ENCODE measurements around the gene PTGER1. TPM values are rescaled to one million over a fixed set of nuclear protein-coding genes. Genes with fewer than 3 reads are reported as not detected.

The PTGER1 gene
- total RNA-seq, 2 donors from 2014 or later = 2.8 TPM; not detected in 1

DNA sequence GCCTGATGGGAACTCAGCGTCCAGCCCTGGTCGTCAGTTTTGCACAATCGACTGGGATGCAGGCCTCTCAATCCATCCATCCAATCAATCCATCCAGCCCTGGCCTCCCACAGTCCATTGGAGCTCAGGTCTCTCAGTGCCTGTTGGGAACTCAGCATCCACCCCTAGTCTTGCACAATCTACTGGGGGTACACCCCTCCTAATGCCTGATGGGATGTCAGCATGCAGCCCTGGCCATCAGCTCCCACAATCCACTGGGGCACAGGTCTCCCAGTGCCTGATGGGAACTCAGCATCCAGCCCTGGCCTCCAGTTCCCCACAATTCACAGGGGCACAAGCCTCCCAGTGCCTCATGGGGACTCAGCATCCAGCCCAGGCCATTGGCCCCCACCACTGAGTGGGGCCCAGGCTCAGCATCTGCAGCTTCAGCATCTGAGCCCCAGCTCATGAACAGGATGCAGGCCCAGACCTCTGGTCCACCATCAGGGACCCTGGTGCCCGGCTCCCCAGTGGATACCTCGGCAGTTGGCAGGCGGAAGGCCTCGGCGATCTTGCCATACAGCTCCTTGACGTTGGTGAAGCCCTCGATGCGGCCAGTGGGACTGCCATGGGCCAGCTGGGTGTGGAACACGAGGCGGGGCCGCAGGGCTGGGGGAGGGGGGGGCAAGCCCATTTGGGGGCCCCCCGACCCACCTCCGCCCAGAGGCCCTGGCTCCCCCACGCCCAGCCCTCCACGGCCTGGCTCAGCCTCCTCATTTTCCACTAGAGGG is 7.2 kb upstream of the PTGER1 start:
- Histone ChIP-seq H3K4me1 (ENCODE audit: control insufficient read depth in 1 of 2, low read depth in 2 of 2) (no peaks in the 10 kb centered on the region), H3K4me3 (no peak overlapping the region), H3K27me3 (replicated peaks; ENCODE audit: insufficient read depth) (no peaks in the 10 kb centered on the region), H3K36me3 (peaks cover 21% of the 10 kb centered on the region), H3K9me3 (no peaks in the 10 kb centered on the region), H3K27ac (no peak overlapping the region)
- TF ChIP-seq, protein P1, sequence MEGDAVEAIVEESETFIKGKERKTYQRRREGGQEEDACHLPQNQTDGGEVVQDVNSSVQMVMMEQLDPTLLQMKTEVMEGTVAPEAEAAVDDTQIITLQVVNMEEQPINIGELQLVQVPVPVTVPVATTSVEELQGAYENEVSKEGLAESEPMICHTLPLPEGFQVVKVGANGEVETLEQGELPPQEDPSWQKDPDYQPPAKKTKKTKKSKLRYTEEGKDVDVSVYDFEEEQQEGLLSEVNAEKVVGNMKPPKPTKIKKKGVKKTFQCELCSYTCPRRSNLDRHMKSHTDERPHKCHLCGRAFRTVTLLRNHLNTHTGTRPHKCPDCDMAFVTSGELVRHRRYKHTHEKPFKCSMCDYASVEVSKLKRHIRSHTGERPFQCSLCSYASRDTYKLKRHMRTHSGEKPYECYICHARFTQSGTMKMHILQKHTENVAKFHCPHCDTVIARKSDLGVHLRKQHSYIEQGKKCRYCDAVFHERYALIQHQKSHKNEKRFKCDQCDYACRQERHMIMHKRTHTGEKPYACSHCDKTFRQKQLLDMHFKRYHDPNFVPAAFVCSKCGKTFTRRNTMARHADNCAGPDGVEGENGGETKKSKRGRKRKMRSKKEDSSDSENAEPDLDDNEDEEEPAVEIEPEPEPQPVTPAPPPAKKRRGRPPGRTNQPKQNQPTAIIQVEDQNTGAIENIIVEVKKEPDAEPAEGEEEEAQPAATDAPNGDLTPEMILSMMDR (IDR thresholded peaks at IDR 0.05) = no peak
- DNase-seq (ENCODE audit: low spot score) (no peak), ATAC-seq (ENCODE audit: insufficient number of reproducible peaks, low FRiP score, low read depth) (no peak)

DNA sequence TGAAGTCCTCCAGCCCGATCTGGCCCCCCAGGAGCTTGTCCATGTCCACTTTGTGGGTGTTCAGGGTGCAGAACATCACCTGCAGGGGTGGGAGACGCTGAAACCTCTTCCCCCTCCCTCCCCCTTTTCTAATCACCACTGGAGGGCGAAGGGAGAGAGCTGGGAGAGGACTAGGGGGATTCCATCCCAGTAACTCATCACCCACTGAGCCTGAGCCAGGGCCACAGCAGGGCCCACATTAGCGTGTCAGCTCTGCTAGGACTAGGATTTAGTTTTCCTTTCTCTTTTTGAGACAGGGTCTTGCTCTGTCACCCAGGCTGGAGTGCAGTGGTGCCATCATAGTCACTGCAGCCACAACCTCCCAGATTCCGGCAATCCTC is 5.5 kb upstream of the PTGER1 start:
- DNase-seq (ENCODE audit: low spot score) = no peak
- ATAC-seq (ENCODE audit: insufficient number of reproducible peaks, low FRiP score, low read depth) = no peak
- TF ChIP-seq, protein P1 (IDR thresholded peaks at IDR 0.05) = no peak
- Histone ChIP-seq H3K9me3 (no peaks in the 10 kb centered on the region), H3K27me3 (replicated peaks; ENCODE audit: insufficient read depth) (no peaks in the 10 kb centered on the region), H3K4me1 (ENCODE audit: control insufficient read depth in 1 of 2, low read depth in 2 of 2) (peaks cover 0 to under 1% of the 10 kb centered on the region in 2 donors), H3K27ac (no peak overlapping the region), H3K4me3 (no peak overlapping the region), H3K36me3 (peaks cover 19% of the 10 kb centered on the region)

DNA sequence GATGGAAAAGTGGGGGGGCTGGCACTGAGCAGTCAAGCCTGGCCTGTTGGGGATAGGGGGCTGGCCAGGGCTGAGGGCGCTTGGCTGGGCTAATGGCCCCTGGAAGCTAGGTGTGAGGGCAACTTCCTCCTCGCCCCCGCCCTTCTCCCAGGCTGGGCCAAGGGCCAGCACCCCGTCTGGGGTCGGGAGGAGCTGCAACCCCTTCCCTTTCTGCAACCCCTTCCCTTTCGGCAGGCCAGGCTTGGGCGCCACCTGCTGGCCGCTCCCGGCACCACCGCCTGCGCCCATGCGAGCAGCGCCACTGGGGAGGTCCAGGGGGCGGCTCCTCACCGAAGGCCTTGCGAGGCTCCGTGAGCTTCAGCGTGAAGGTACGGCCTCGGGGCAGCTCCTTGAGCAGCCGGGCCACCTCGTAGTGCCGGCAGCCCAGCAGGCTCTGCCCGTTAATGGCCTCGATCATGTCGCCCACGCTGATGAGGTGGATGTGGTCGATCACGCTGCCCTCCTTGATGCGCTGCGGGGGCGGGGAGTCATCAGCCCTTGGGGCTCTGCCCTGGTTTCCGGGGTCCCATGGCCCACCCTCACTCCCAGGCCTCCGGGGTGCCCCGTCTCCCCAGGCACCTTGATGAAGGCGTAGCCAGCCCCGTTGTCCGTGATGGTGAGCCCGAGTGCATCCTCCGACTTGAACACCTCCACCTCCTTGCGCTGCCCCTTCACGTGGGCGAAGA is 5.0 kb upstream of the PTGER1 start:
- H3K9me3 ChIP-seq = no peaks in the 10 kb centered on the region
- H3K27ac ChIP-seq = no peak overlapping the region
- TF ChIP-seq, protein P1 (IDR thresholded peaks at IDR 0.05) = peak; percentile 75
- no peak overlapping the region for H3K4me3 ChIP-seq
- no peak for DNase-seq (ENCODE audit: low spot score)
- no peak for ATAC-seq (ENCODE audit: insufficient number of reproducible peaks, low FRiP score, low read depth)
- peaks cover 5 to 6% of the 10 kb centered on the region in 2 donors for H3K4me1 ChIP-seq (ENCODE audit: control insufficient read depth in 1 of 2, low read depth in 2 of 2)
- H3K36me3 ChIP-seq = peaks cover 18% of the 10 kb centered on the region
- H3K27me3 ChIP-seq (replicated peaks; ENCODE audit: insufficient read depth) = no peaks in the 10 kb centered on the region

GRCh38 chr19:14479309-14479974 is 4.3 kb upstream of the PTGER1 start:
- ATAC-seq (ENCODE audit: insufficient number of reproducible peaks, low FRiP score, low read depth) (no peak), DNase-seq (ENCODE audit: low spot score) (no peak)
- TF ChIP-seq, protein P1 (IDR thresholded peaks at IDR 0.05) = no peak
- Histone ChIP-seq H3K27me3 (replicated peaks; ENCODE audit: insufficient read depth) (no peaks in the 10 kb centered on the region), H3K4me1 (ENCODE audit: control insufficient read depth in 1 of 2, low read depth in 2 of 2) (peaks cover 5 to 9% of the 10 kb centered on the region in 2 donors), H3K36me3 (peaks cover 18% of the 10 kb centered on the region), H3K4me3 (no peak overlapping the region), H3K9me3 (no peaks in the 10 kb centered on the region), H3K27ac (no peak overlapping the region)

- Histone ChIP-seq H3K36me3 (peaks cover 15% of the 10 kb centered on the region), H3K4me1 (ENCODE audit: control insufficient read depth in 1 of 2, low read depth in 2 of 2) (peaks cover 9 to 20% of the 10 kb centered on the region in 2 donors), H3K27me3 (replicated peaks; ENCODE audit: insufficient read depth) (no peaks in the 10 kb centered on the region), H3K27ac (no peak overlapping the region), H3K9me3 (no peaks in the 10 kb centered on the region), H3K4me3 (no peak overlapping the region)
- TF ChIP-seq, protein P1 (IDR thresholded peaks at IDR 0.05) = no peak
- no peak for DNase-seq (ENCODE audit: low spot score)
- no peak for ATAC-seq (ENCODE audit: insufficient number of reproducible peaks, low FRiP score, low read depth)
Observed at GRCh38 chr19:14478113-14478545, 3.0 kb upstream of the PTGER1 start.
